Astrocyte (in vitro differentiated cells and primary cell): ENCODE measurements around the gene MACC1. TPM values are rescaled to one million over a fixed set of nuclear protein-coding genes. Genes with fewer than 3 reads are reported as not detected.

Experiments used
- DNase-seq: peaks from one replicate; pipeline ENCODE4 v3.0.0-alpha.2; 2010; ENCODE audit warnings: low read depth
- FAIRE-seq: peaks from 2 replicates; lab custom pipeline; 2011; peaks lifted over from hg19 to GRCh38; lab: Jason Lieb, UNC
- H2AFZ ChIP-seq: 2 replicates; pipeline ENCODE4 v1.6.0; 2012; ENCODE audit warnings: low read depth, low read length, inconsistent platforms
- H3K27ac ChIP-seq: 2 replicates; pipeline ENCODE4 v1.5.1; 2011; ENCODE audit warnings: low read depth, low read length, inconsistent platforms
- H3K27me3 ChIP-seq: 2 replicates; pipeline ENCODE4 v1.6.0; 2011; ENCODE audit warnings: low read length, inconsistent platforms; ENCODE audit not compliant: insufficient read depth
- H3K36me3 ChIP-seq: 2 replicates; pipeline ENCODE4 v1.5.1; 2011; ENCODE audit warnings: low read length, inconsistent platforms; ENCODE audit not compliant: insufficient read depth
- H3K4me1 ChIP-seq: 2 replicates; pipeline ENCODE4 v1.5.1; 2011; ENCODE audit warnings: low read length, inconsistent platforms; ENCODE audit not compliant: insufficient read depth
- H3K4me2 ChIP-seq: 2 replicates; pipeline ENCODE4 v1.6.0; 2012; ENCODE audit warnings: low read length, inconsistent platforms
- H3K4me3 ChIP-seq: 2 replicates; pipeline ENCODE4 v1.5.1; 2011; ENCODE audit warnings: low read depth, mild to moderate bottlenecking, low read length, inconsistent platforms; ENCODE audit not compliant: insufficient read depth
- H3K79me2 ChIP-seq: 2 replicates; pipeline ENCODE4 v1.6.0; 2012; ENCODE audit warnings: mild to moderate bottlenecking, low read length, inconsistent platforms; ENCODE audit not compliant: insufficient read depth
- H3K9ac ChIP-seq: 2 replicates; pipeline ENCODE4 v1.6.0; 2012; ENCODE audit warnings: mild to moderate bottlenecking, low read length, inconsistent platforms
- H3K9me3 ChIP-seq: 2 replicates; pipeline ENCODE4 v1.5.1; 2012; ENCODE audit warnings: low read depth, mild to moderate bottlenecking, low read length, inconsistent platforms; ENCODE audit not compliant: insufficient read depth
- H4K20me1 ChIP-seq: 2 replicates; pipeline ENCODE4 v1.6.0; 2012; ENCODE audit warnings: low read length, inconsistent platforms; ENCODE audit not compliant: insufficient read depth
- H3K27ac Mint-ChIP-seq: one replicate; pipeline ENCODE4 v1.8.0; 2021; ENCODE audit warnings: mild to moderate bottlenecking, mixed read lengths; ENCODE audit not compliant: unreplicated experiment
- H3K27me3 Mint-ChIP-seq: one replicate; pipeline ENCODE4 v1.8.0; 2021; ENCODE audit warnings: low read depth, mixed read lengths; ENCODE audit not compliant: unreplicated experiment
- H3K36me3 Mint-ChIP-seq: one replicate; pipeline ENCODE4 v1.8.0; 2021; ENCODE audit warnings: low read depth, mixed read lengths; ENCODE audit not compliant: unreplicated experiment
- H3K4me1 Mint-ChIP-seq: one replicate; pipeline ENCODE4 v1.8.0; 2021; ENCODE audit warnings: low read depth, mixed read lengths; ENCODE audit not compliant: unreplicated experiment
- H3K4me3 Mint-ChIP-seq: one replicate; pipeline ENCODE4 v1.8.0; 2021; ENCODE audit warnings: mild to moderate bottlenecking, moderate library complexity, mixed read lengths; ENCODE audit not compliant: unreplicated experiment
- H3K9me3 Mint-ChIP-seq: one replicate; pipeline ENCODE4 v1.8.0; 2021; ENCODE audit warnings: mild to moderate bottlenecking, mixed read lengths; ENCODE audit not compliant: unreplicated experiment
- EZH2 ChIP-seq: IDR thresholded peaks from 2 replicates; pipeline ENCODE4 v1.6.1; 2012; ENCODE audit warnings: mild to moderate bottlenecking, low read length, inconsistent platforms; ENCODE audit not compliant: insufficient read depth
- total RNA-seq: library from RNA; stranded (reverse); gene quantifications from 2 replicates; pipeline ENCODE4 v1.2.1, GENCODE V29; 2021
- TF ChIP-seq, protein P1 (sequence below): IDR thresholded peaks from 2 replicates; pipeline ENCODE4 v1.5.1; 2011; ENCODE audit warnings: low read depth, mild to moderate bottlenecking, inconsistent platforms, low read length, moderate library complexity; ENCODE audit not compliant: insufficient read depth

The MACC1 gene
- total RNA-seq, 1 donor from 2014 or later: 2.0 TPM

DNA sequence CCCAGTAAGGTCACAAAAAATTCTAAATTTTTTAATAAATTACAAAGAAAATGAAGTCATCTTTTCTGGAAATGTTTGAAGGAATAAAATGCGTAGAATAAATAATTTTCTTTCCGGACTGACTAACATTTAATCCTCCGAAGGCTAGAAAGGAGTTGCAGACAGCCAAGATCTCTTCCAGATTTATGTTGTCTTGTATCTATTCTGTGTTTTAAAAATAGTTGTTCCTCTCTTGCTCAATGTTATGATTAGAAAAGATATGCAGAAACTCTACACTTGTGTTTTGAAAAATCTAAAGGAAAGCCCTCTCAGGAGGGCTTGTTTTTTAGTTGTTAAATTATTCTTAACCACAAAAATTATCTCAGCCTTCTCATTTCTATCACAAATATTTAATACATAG lies 70.7 kb downstream of the MACC1 start:
- H3K27ac ChIP-seq: no peak overlapping the region
- FAIRE-seq: no peak
- Mint-ChIP-seq H3K9me3 (no peaks in the 10 kb centered on the region), H3K27me3 (no peaks in the 10 kb centered on the region), H3K4me3 (no peak overlapping the region), H3K27ac (no peak overlapping the region), H3K36me3 (no peaks in the 10 kb centered on the region), H3K4me1 (no peaks in the 10 kb centered on the region)
- H3K4me3 ChIP-seq: no peak overlapping the region
- no peaks in the 10 kb centered on the region for H4K20me1 ChIP-seq
- H3K27me3 ChIP-seq: no peaks in the 10 kb centered on the region
- no peak for DNase-seq
- TF ChIP-seq, protein P1, sequence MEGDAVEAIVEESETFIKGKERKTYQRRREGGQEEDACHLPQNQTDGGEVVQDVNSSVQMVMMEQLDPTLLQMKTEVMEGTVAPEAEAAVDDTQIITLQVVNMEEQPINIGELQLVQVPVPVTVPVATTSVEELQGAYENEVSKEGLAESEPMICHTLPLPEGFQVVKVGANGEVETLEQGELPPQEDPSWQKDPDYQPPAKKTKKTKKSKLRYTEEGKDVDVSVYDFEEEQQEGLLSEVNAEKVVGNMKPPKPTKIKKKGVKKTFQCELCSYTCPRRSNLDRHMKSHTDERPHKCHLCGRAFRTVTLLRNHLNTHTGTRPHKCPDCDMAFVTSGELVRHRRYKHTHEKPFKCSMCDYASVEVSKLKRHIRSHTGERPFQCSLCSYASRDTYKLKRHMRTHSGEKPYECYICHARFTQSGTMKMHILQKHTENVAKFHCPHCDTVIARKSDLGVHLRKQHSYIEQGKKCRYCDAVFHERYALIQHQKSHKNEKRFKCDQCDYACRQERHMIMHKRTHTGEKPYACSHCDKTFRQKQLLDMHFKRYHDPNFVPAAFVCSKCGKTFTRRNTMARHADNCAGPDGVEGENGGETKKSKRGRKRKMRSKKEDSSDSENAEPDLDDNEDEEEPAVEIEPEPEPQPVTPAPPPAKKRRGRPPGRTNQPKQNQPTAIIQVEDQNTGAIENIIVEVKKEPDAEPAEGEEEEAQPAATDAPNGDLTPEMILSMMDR: no peak
- TF ChIP-seq EZH2: no peak
- H3K4me1 ChIP-seq: no peaks in the 10 kb centered on the region
- H3K79me2 ChIP-seq: no peaks in the 10 kb centered on the region
- no peak overlapping the region for H2AFZ ChIP-seq
- H3K36me3 ChIP-seq: no peaks in the 10 kb centered on the region
- H3K4me2 ChIP-seq: no peak overlapping the region
- H3K9ac ChIP-seq: no peak overlapping the region
- H3K9me3 ChIP-seq: no peaks in the 10 kb centered on the region

DNA sequence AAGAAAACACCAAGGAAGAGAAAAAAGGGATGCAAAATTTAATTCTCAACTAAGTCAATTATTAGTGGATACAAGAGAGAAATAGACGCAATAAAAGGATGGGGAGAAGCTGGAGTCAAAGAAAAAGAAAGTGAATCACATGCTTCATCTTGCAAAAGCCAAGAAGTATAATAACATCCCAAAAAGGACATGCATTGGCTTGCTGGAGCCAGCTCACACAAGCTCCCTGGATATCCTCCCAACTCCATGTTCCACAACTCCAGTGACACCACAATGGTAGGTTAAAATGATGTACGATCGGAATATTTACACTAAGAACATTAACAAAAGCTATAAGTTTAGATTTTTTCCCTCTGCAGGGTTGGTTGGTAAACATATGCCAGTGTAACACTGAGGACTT lies 72.4 kb downstream of the MACC1 start:
- no peaks in the 10 kb centered on the region for H3K9me3 Mint-ChIP-seq
- peaks cover 2% of the 10 kb centered on the region for H3K4me1 Mint-ChIP-seq
- H2AFZ ChIP-seq: no peak overlapping the region
- H3K4me3 ChIP-seq: no peak overlapping the region
- no peaks in the 10 kb centered on the region for H3K27me3 Mint-ChIP-seq
- H4K20me1 ChIP-seq: no peaks in the 10 kb centered on the region
- H3K9me3 ChIP-seq: no peaks in the 10 kb centered on the region
- DNase-seq (no peak), FAIRE-seq (no peak)
- no peak overlapping the region for H3K4me2 ChIP-seq
- H3K27ac Mint-ChIP-seq: no peak overlapping the region
- TF ChIP-seq, protein P1: no peak
- no peak for TF ChIP-seq EZH2
- no peaks in the 10 kb centered on the region for H3K36me3 ChIP-seq
- no peak overlapping the region for H3K27ac ChIP-seq
- no peak overlapping the region for H3K9ac ChIP-seq
- no peaks in the 10 kb centered on the region for H3K27me3 ChIP-seq
- H3K36me3 Mint-ChIP-seq: no peaks in the 10 kb centered on the region
- H3K79me2 ChIP-seq: no peaks in the 10 kb centered on the region
- H3K4me1 ChIP-seq: no peaks in the 10 kb centered on the region
- no peak overlapping the region for H3K4me3 Mint-ChIP-seq

DNA sequence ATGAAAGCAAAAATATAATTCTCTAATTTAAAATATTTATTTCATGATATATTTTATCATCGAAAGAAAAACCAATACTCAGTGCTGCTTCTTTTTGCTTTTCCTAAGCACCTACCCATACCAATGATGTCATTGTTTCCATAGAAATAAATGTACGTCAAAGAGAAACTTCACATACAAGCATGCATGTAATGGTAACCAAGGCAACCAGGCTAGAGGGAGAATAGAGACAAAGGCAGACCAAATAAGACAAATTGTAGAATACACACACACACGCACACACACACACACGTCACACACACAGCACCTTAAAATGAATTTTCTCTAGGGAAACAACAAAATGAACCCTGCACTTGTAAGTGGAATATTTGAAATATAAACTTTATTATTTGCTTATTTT lies 75.5 kb downstream of the MACC1 start:
- H3K27me3 ChIP-seq: no peaks in the 10 kb centered on the region
- no peak overlapping the region for H3K27ac ChIP-seq
- H3K36me3 ChIP-seq: no peaks in the 10 kb centered on the region
- H3K79me2 ChIP-seq: no peaks in the 10 kb centered on the region
- no peak overlapping the region for H3K4me3 ChIP-seq
- Mint-ChIP-seq H3K27ac (no peak overlapping the region), H3K9me3 (no peaks in the 10 kb centered on the region), H3K36me3 (no peaks in the 10 kb centered on the region), H3K27me3 (no peaks in the 10 kb centered on the region), H3K4me3 (no peak overlapping the region), H3K4me1 (peaks cover 2% of the 10 kb centered on the region)
- no peak overlapping the region for H3K9ac ChIP-seq
- TF ChIP-seq, protein P1: no peak
- no peak for TF ChIP-seq EZH2
- no peaks in the 10 kb centered on the region for H3K9me3 ChIP-seq
- no peak overlapping the region for H2AFZ ChIP-seq
- H3K4me2 ChIP-seq: no peak overlapping the region
- H3K4me1 ChIP-seq: no peaks in the 10 kb centered on the region
- FAIRE-seq (no peak), DNase-seq (peak; percentile 73)
- no peaks in the 10 kb centered on the region for H4K20me1 ChIP-seq
